Effector memory CD4-positive, alpha-beta T cell (primary cell): Measurements from ENCODE around the gene RIMS4.
"Not testable (repeated sequence)": the region's sequence is repeated elsewhere in the genome, so short reads cannot be mapped to it uniquely, and the experiment has no call there.

Source experiments
- DNase-seq, 3 donors: peaks; one replicate each; pipeline ENCODE4 v3.0.0-alpha.2; 2020
- H3K27ac ChIP-seq: 2 replicates; pipeline ENCODE4 v1.7.0; 2013; ENCODE audit warnings: mild to moderate bottlenecking, low read length, moderate library complexity; ENCODE audit not compliant: insufficient read depth, poor library complexity, severe bottlenecking
- H3K27me3 ChIP-seq: replicated peaks from 2 replicates; pipeline ENCODE4 v1.7.0; 2013; ENCODE audit warnings: mild to moderate bottlenecking, low read length; ENCODE audit not compliant: insufficient read depth, control insufficient read depth, poor library complexity, severe bottlenecking
- H3K36me3 ChIP-seq: 2 replicates; pipeline ENCODE4 v1.7.0; 2013; ENCODE audit warnings: mild to moderate bottlenecking, low read length, moderate library complexity; ENCODE audit not compliant: control insufficient read depth, insufficient read depth
- H3K4me1 ChIP-seq: 2 replicates; pipeline ENCODE4 v1.7.0; 2013; ENCODE audit warnings: low read length, mild to moderate bottlenecking; ENCODE audit not compliant: control insufficient read depth, insufficient read depth, poor library complexity, severe bottlenecking
- H3K4me3 ChIP-seq: 2 replicates; pipeline ENCODE4 v1.7.0; 2013; ENCODE audit warnings: low read length, low read depth, mild to moderate bottlenecking; ENCODE audit not compliant: insufficient read depth, poor library complexity, severe bottlenecking
- H3K9me3 ChIP-seq: 2 replicates; pipeline ENCODE4 v1.7.0; 2013; ENCODE audit warnings: mild to moderate bottlenecking, low read length, moderate library complexity; ENCODE audit not compliant: control insufficient read depth

Gene RIMS4

GRCh38 chr20:44833437-44833836 is 23.1 kb upstream of the RIMS4 start:
- no peak for DNase-seq
- Histone ChIP-seq H3K27me3 (peaks cover 5% of the 10 kb centered on the region), H3K36me3 (no peaks in the 10 kb centered on the region), H3K4me1 (no peaks in the 10 kb centered on the region), H3K9me3 (no peaks in the 10 kb centered on the region), H3K27ac (no peak overlapping the region), H3K4me3 (no peak overlapping the region)

- peaks cover 5% of the 10 kb centered on the region for H3K27me3 ChIP-seq
- H3K4me3 ChIP-seq, result no peak overlapping the region
- no peaks in the 10 kb centered on the region for H3K9me3 ChIP-seq
- no peak overlapping the region for H3K27ac ChIP-seq
- DNase-seq, result no peak
- H3K36me3 ChIP-seq, result no peaks in the 10 kb centered on the region
- no peaks in the 10 kb centered on the region for H3K4me1 ChIP-seq
Observed at GRCh38 chr20:44832724-44833123, 22.4 kb upstream of the RIMS4 start.

- no peaks in the 10 kb centered on the region for H3K9me3 ChIP-seq
- peaks cover 5% of the 10 kb centered on the region for H3K27me3 ChIP-seq
- no peaks in the 10 kb centered on the region for H3K4me1 ChIP-seq
- no peak overlapping the region for H3K4me3 ChIP-seq
- no peaks in the 10 kb centered on the region for H3K36me3 ChIP-seq
- no peak for DNase-seq
- H3K27ac ChIP-seq, result no peak overlapping the region
Observed at GRCh38 chr20:44830995-44831394, 20.6 kb upstream of the RIMS4 start.

- H3K27me3 ChIP-seq, result peaks cover 5% of the 10 kb centered on the region
- H3K4me3 ChIP-seq, result no peak overlapping the region
- no peaks in the 10 kb centered on the region for H3K36me3 ChIP-seq
- H3K4me1 ChIP-seq, result no peaks in the 10 kb centered on the region
- H3K9me3 ChIP-seq, result no peaks in the 10 kb centered on the region
- no peak overlapping the region for H3K27ac ChIP-seq
- no peak for DNase-seq
Observed at GRCh38 chr20:44830523-44830922, 20.2 kb upstream of the RIMS4 start.

GRCh38 chr20:44829688-44830087 is 19.3 kb upstream of the RIMS4 start:
- no peaks in the 10 kb centered on the region for H3K9me3 ChIP-seq
- H3K4me3 ChIP-seq, result no peak overlapping the region
- H3K27me3 ChIP-seq, result peaks cover 5% of the 10 kb centered on the region
- no peak overlapping the region for H3K27ac ChIP-seq
- H3K4me1 ChIP-seq, result no peaks in the 10 kb centered on the region
- no peak for DNase-seq
- H3K36me3 ChIP-seq, result no peaks in the 10 kb centered on the region

GRCh38 chr20:44828640-44829039 is 18.3 kb upstream of the RIMS4 start:
- Histone ChIP-seq H3K27me3 (peaks cover 5% of the 10 kb centered on the region), H3K27ac (no peak overlapping the region), H3K9me3 (no peaks in the 10 kb centered on the region), H3K4me1 (no peaks in the 10 kb centered on the region), H3K36me3 (no peaks in the 10 kb centered on the region), H3K4me3 (no peak overlapping the region)
- DNase-seq, result no peak

GRCh38 chr20:44827401-44827800 is 17.1 kb upstream of the RIMS4 start:
- H3K4me1 ChIP-seq, result no peaks in the 10 kb centered on the region
- no peak overlapping the region for H3K4me3 ChIP-seq
- no peak overlapping the region for H3K27ac ChIP-seq
- no peaks in the 10 kb centered on the region for H3K9me3 ChIP-seq
- no peak for DNase-seq
- H3K36me3 ChIP-seq, result no peaks in the 10 kb centered on the region
- peaks cover 5% of the 10 kb centered on the region for H3K27me3 ChIP-seq

GRCh38 chr20:44821576-44821975 is 11.2 kb upstream of the RIMS4 start:
- not testable (repeated sequence) for H3K27ac ChIP-seq, H3K36me3 ChIP-seq, DNase-seq, H3K27me3 ChIP-seq, H3K4me1 ChIP-seq, H3K9me3 ChIP-seq, H3K4me3 ChIP-seq

- no peaks in the 10 kb centered on the region for H3K36me3 ChIP-seq
- no peaks in the 10 kb centered on the region for H3K9me3 ChIP-seq
- no peaks in the 10 kb centered on the region for H3K4me1 ChIP-seq
- DNase-seq, result no peak
- no peak overlapping the region for H3K27ac ChIP-seq
- no peaks in the 10 kb centered on the region for H3K27me3 ChIP-seq
- H3K4me3 ChIP-seq, result no peak overlapping the region
Observed at GRCh38 chr20:44819936-44820335, 9.6 kb upstream of the RIMS4 start.

- Histone ChIP-seq H3K27me3 (no peaks in the 10 kb centered on the region), H3K27ac (no peak overlapping the region), H3K4me3 (no peak overlapping the region), H3K36me3 (no peaks in the 10 kb centered on the region), H3K9me3 (no peaks in the 10 kb centered on the region), H3K4me1 (no peaks in the 10 kb centered on the region)
- no peak for DNase-seq
Observed at GRCh38 chr20:44817143-44817910, 7.0 kb upstream of the RIMS4 start.
